HepG2 (cell line): Measurements from ENCODE around the gene RFX2. TPM values are rescaled to one million over a fixed set of nuclear protein-coding genes. Genes with fewer than 3 reads are reported as not detected.
A peak's percentile ranks its signal among the peaks of the same experiment; 100 is the strongest.

Source experiments
- ARID5B ChIP-seq: IDR thresholded peaks from 2 replicates; pipeline ENCODE4 v1.4.0; 2020; ENCODE audit warnings: mild to moderate bottlenecking, missing genetic modification reagents
- ATF7-NPFF ChIP-seq: sonication (generic); formaldehyde crosslinking; IDR thresholded peaks from 2 replicates; pipeline ENCODE4 v1.8.1; 2023; ENCODE audit warnings: mild to moderate bottlenecking, low read depth, missing genetic modification reagents, moderate library complexity
- CTCF ChIP-seq: sonication (generic); formaldehyde crosslinking; IDR thresholded peaks from 2 replicates; pipeline ENCODE4 v1.5.0; 2020; ENCODE audit warnings: mild to moderate bottlenecking, missing genetic modification reagents, moderate library complexity
- HDAC1 ChIP-seq: sonication (generic); formaldehyde crosslinking; IDR thresholded peaks from 2 replicates; pipeline ENCODE4 v1.5.1; 2020; ENCODE audit warnings: mild to moderate bottlenecking, missing genetic modification reagents
- HDAC2 ChIP-seq: sonication (generic); formaldehyde crosslinking; IDR thresholded peaks from 2 replicates; pipeline ENCODE4 v1.4.0; 2020; ENCODE audit warnings: missing genetic modification reagents
- LCORL ChIP-seq, 2 experiments: fragments of 450-650 bp in 1 of 2; sonication (generic) in 1 of 2; formaldehyde crosslinking in 1 of 2; IDR thresholded peaks; 2 replicates each; pipeline versions ENCODE4 v1.5.0 to v1.6.1; 2017 to 2020; ENCODE audit warnings: antibody characterized with exemption in 1 of 2, missing genetic modification reagents in 1 of 2
- MIXL1 ChIP-seq: IDR thresholded peaks from 2 replicates; pipeline ENCODE4 v1.6.1; 2016
- MXD4 ChIP-seq: IDR thresholded peaks from 2 replicates; pipeline ENCODE4 v1.6.1; 2016; ENCODE audit warnings: mild to moderate bottlenecking, missing biosample characterization, missing genetic modification reagents
- SALL1 ChIP-seq: sonication (generic); formaldehyde crosslinking; IDR thresholded peaks from 2 replicates; pipeline ENCODE4 v1.8.0; 2022; ENCODE audit warnings: mild to moderate bottlenecking, missing genetic modification reagents
- SAP130 ChIP-seq: IDR thresholded peaks from 2 replicates; pipeline ENCODE4 v1.6.1; 2016; ENCODE audit warnings: low read depth
- SOX13 ChIP-seq, 3 experiments: fragments of 450-650 bp in 1 of 3; sonication (generic) in 1 of 3; formaldehyde crosslinking in 1 of 3; IDR thresholded peaks in 2 of 3; conservative IDR thresholded peaks in 1 of 3; 2 replicates each; pipeline versions ENCODE4 v1.5.0 to v1.6.1; 2016 to 2020; ENCODE audit warnings: antibody characterized with exemption in 1 of 3, mild to moderate bottlenecking in 1 of 3, missing compliant biosample characterization in 1 of 3, missing genetic modification reagents in 1 of 3, moderate library complexity in 1 of 3
- TFDP1 ChIP-seq: IDR thresholded peaks from 2 replicates; pipeline ENCODE4 v1.6.1; 2016; ENCODE audit warnings: missing compliant biosample characterization, missing genetic modification reagents, borderline replicate concordance
- ZBTB46 ChIP-seq: sonication (generic); formaldehyde crosslinking; IDR thresholded peaks from 2 replicates; pipeline ENCODE4 v1.4.0; 2020; ENCODE audit warnings: mild to moderate bottlenecking, missing genetic modification reagents, borderline replicate concordance
- ZEB1 ChIP-seq: IDR thresholded peaks from 2 replicates; pipeline ENCODE4 v1.6.1; 2012; ENCODE audit warnings: mild to moderate bottlenecking, low read depth, inconsistent platforms; ENCODE audit not compliant: insufficient replicate concordance
- ZNF652 ChIP-seq: IDR thresholded peaks from 2 replicates; pipeline ENCODE4 v1.6.1; 2016; ENCODE audit warnings: low read depth, borderline replicate concordance
- ZNF878 ChIP-seq: sonication (generic); formaldehyde crosslinking; IDR thresholded peaks from 2 replicates; pipeline ENCODE4 v1.8.1; 2023; ENCODE audit warnings: mild to moderate bottlenecking, missing genetic modification reagents, moderate library complexity
- ZXDC ChIP-seq: sonication (generic); formaldehyde crosslinking; IDR thresholded peaks from 2 replicates; pipeline ENCODE4 v1.5.0; 2020; ENCODE audit warnings: mild to moderate bottlenecking, missing genetic modification reagents
- polyA plus RNA-seq, 8 experiments: library from polyadenylated mRNA; depleted of rRNA in 3 of 8; stranded (reverse) in 7 of 8; unstranded in 1 of 8; fragments of >200 nt; fragmentation: Illumina TruSeq in 4 of 8; extraction: Trizol in 4 of 8; gene quantifications; 2 replicates each; pipeline versions ENCODE4 v1.2.1 to v1.2.3, GENCODE V29; 2011 to 2016; ENCODE audit warnings: low read depth in 4 of 8, missing spikeins in 1 of 8, mixed read lengths in 1 of 8; ENCODE audit not compliant: insufficient read depth in 1 of 8
- total RNA-seq, 5 experiments: library from RNA; depleted of rRNA; stranded (reverse); fragments of >200 nt; fragmentation: Illumina TruSeq; extraction: Trizol; gene quantifications; 2 replicates each; pipeline ENCODE4 v1.2.3, GENCODE V29; 2016; ENCODE audit warnings: low read depth in 1 of 5

Gene RFX2
- total and polyA plus RNA-seq, 2 of the 13 experiments (the other 11 are each of a cell fraction or from before 2014, with no cell fraction given), result 2.8 to 3.3 TPM

- TF ChIP-seq ATF7-NPFF, result no peak
- TF ChIP-seq ARID5B (CRISPR knock-in tag), result peak; percentile 43; the same call in 1 of the 2 replicates
- TF ChIP-seq ZNF878 (CRISPR knock-in tag), result no peak
- TF ChIP-seq MXD4 (CRISPR knock-in tag), result no peak
- peak; percentile 38; the same call in 1 of the 2 replicates for TF ChIP-seq HDAC1 (CRISPR knock-in tag)
- no peak for TF ChIP-seq ZEB1
- TF ChIP-seq TFDP1 (CRISPR knock-in tag), result peak; percentile 37; the same call in 1 of the 2 replicates
- TF ChIP-seq SALL1 (CRISPR knock-in tag), result peak; percentile 59; the same call in 1 of the 2 replicates
- no peak for TF ChIP-seq ZXDC (CRISPR knock-in tag)
- peak; percentile 68; the same call in 1 of the 2 replicates for TF ChIP-seq MIXL1
- no peak for TF ChIP-seq ZBTB46
- TF ChIP-seq HDAC2 (CRISPR knock-in tag), result peak; percentile 55; the same call in 1 of the 2 replicates
- TF ChIP-seq SOX13 (IDR thresholded peaks at IDR 0.05), result no peak
- TF ChIP-seq SOX13 (CRISPR knock-in tag; conservative IDR thresholded peaks at IDR 0.05 in 1 of 2, IDR thresholded peaks at IDR 0.05 in 1 of 2), result 0 out of 4 replicates have a peak, but pooled peaks of 1 of the 2 experiments have one; percentile 27
- TF ChIP-seq SAP130 (CRISPR knock-in tag), result peak; percentile 45; the same call in 1 of the 2 replicates
- TF ChIP-seq CTCF (CRISPR knock-in tag), result 0 out of 2 replicates have a peak, but pooled peaks have one; percentile 9
- TF ChIP-seq ZNF652 (CRISPR knock-in tag), result peak; percentile 59; the same call in 1 of the 2 replicates
- no peak for TF ChIP-seq LCORL (IDR thresholded peaks at IDR 0.05)
- peak; percentile 55 for TF ChIP-seq LCORL (CRISPR knock-in tag; IDR thresholded peaks at IDR 0.05)
These were observed 23.2 kb downstream of the RFX2 start (continued) for GRCh38 chr19:6087074-6087571.
